ENCODE results near the gene DEXI. TPM values are rescaled to one million over a fixed set of nuclear protein-coding genes. Genes with fewer than 3 reads are reported as not detected.

The DEXI gene
- total and polyA plus RNA-seq, 4 donors = 19.5 to 35.5 (median 28.0) TPM

- no peak overlapping the region for H3K4me3 ChIP-seq
- H3K9me3 ChIP-seq (ENCODE audit: control insufficient read depth in 4 of 4, insufficient read depth in 3 of 4, low read length in 3 of 4) = no peaks in the 10 kb centered on the region
- WGBS, 2 donors = 40 to 45% methylated on average over 20 of the region's 20 CpGs
- peaks cover 0 to 17% (median 7%) of the 10 kb centered on the region in 4 donors for H3K36me3 ChIP-seq (ENCODE audit: control insufficient read depth in 4 of 4, insufficient read depth in 4 of 4, low read length in 4 of 4)
- H3K27me3 ChIP-seq (ENCODE audit: control insufficient read depth in 3 of 3, insufficient read depth in 3 of 3, low read length in 2 of 3) = no peaks in the 10 kb centered on the region
- peak; percentile 97 for TF ChIP-seq CTCF (IDR thresholded peaks at IDR 0.05; ENCODE audit: control extremely low read depth, extremely low read depth)
- ATAC-seq (ENCODE audit: insufficient read depth, low FRiP score) (peak; percentile 92), DNase-seq (peak; percentile 87 to 89 (median 87))
- H3K27ac ChIP-seq (ENCODE audit: low read depth in 1 of 2, low read length in 1 of 2) = peak overlapping the region in 1 of 2 donors; percentile 50
- peaks cover 0 to 15% (median 0%) of the 10 kb centered on the region in 5 donors for H3K4me1 ChIP-seq (ENCODE audit: control insufficient read depth in 5 of 5, insufficient read depth in 5 of 5, low read length in 5 of 5)
- H3K9ac ChIP-seq (ENCODE audit: insufficient read depth in 1 of 2, low read length in 2 of 2) = no peak overlapping the region
Measured at GRCh38 chr16:10964039-10964890, 22.0 kb upstream of the DEXI start.

GRCh38 chr16:10961231-10961630 is 19.0 kb upstream of the DEXI start:
- peak overlapping the region in 1 of 2 donors; percentile 38 for H3K27ac ChIP-seq (ENCODE audit: low read depth in 1 of 2, low read length in 1 of 2)
- peaks cover 0 to 17% (median 6%) of the 10 kb centered on the region in 4 donors for H3K36me3 ChIP-seq (ENCODE audit: control insufficient read depth in 4 of 4, insufficient read depth in 4 of 4, low read length in 4 of 4)
- no peak for TF ChIP-seq CTCF (IDR thresholded peaks at IDR 0.05; ENCODE audit: control extremely low read depth, extremely low read depth)

GRCh38 chr16:10959161-10959560 is 16.9 kb upstream of the DEXI start:
- WGBS, 2 donors = 92 to 93% methylated on average over 5 of the region's 5 CpGs
- peaks cover 0 to 3% (median 0%) of the 10 kb centered on the region in 5 donors for H3K4me1 ChIP-seq (ENCODE audit: control insufficient read depth in 5 of 5, insufficient read depth in 5 of 5, low read length in 5 of 5)

More at GRCh38 chr16:10961231-10961630, 19.0 kb upstream of the DEXI start:
- no peak for DNase-seq
- H3K9ac ChIP-seq (ENCODE audit: insufficient read depth in 1 of 2, low read length in 2 of 2) = no peak overlapping the region
- no peak overlapping the region for H3K4me3 ChIP-seq
- 83 to 94% methylated on average over 7 of the region's 7 CpGs for WGBS, 2 donors
- no peak for ATAC-seq (ENCODE audit: insufficient read depth, low FRiP score)
- no peaks in the 10 kb centered on the region for H3K27me3 ChIP-seq (ENCODE audit: control insufficient read depth in 3 of 3, insufficient read depth in 3 of 3, low read length in 2 of 3)
- H3K9me3 ChIP-seq (ENCODE audit: control insufficient read depth in 4 of 4, insufficient read depth in 3 of 4, low read length in 3 of 4) = no peaks in the 10 kb centered on the region
- H3K4me1 ChIP-seq (ENCODE audit: control insufficient read depth in 5 of 5, insufficient read depth in 5 of 5, low read length in 5 of 5) = peaks cover 0 to 4% (median 0%) of the 10 kb centered on the region in 5 donors

More at GRCh38 chr16:10959161-10959560, 16.9 kb upstream of the DEXI start:
- no peak for TF ChIP-seq CTCF (IDR thresholded peaks at IDR 0.05; ENCODE audit: control extremely low read depth, extremely low read depth)
- peaks cover 0 to 17% (median 6%) of the 10 kb centered on the region in 4 donors for H3K36me3 ChIP-seq (ENCODE audit: control insufficient read depth in 4 of 4, insufficient read depth in 4 of 4, low read length in 4 of 4)
- no peak overlapping the region for H3K9ac ChIP-seq (ENCODE audit: insufficient read depth in 1 of 2, low read length in 2 of 2)
- H3K4me3 ChIP-seq = no peak overlapping the region
- H3K27me3 ChIP-seq (ENCODE audit: control insufficient read depth in 3 of 3, insufficient read depth in 3 of 3, low read length in 2 of 3) = no peaks in the 10 kb centered on the region
- no peak for DNase-seq
- ATAC-seq (ENCODE audit: insufficient read depth, low FRiP score) = no peak
- no peaks in the 10 kb centered on the region for H3K9me3 ChIP-seq (ENCODE audit: control insufficient read depth in 4 of 4, insufficient read depth in 3 of 4, low read length in 3 of 4)
- no peak overlapping the region for H3K27ac ChIP-seq (ENCODE audit: low read depth in 1 of 2, low read length in 1 of 2)
